Measurements from ENCODE around the gene MAP2K5.

DNA sequence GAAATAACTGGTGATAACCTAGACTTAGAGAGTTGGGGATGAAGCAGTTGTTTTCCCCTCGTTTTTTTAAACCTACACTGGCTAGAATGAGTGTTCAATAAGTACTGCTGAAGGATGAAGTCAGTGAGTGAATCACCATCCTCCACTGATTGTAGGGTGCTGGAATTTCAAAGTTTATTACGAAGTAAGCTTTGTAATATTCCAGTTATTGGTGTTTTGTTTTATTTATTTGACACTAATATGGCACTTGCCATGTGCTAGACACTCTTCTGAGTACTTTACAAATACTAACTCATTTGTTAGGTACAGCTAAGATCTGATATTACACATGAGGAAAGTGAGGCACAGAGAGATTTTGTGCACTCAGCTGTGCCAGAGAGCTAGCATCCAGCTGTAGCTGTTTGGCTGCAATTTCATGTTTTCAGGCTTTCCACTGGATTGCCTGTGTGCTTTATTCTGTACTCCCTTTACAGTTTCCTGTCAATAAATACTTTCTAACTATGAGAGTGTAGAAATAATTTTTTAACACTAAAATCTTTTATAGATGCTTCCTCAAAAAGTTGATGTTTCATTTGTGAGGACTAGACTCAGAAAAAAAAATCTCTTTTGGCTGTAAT lies 5.8 kb downstream of the MAP2K5 start:
- TF ChIP-seq CTCF (IDR thresholded peaks at IDR 0.05), result no peak
- TF ChIP-seq MYC (IDR thresholded peaks at IDR 0.05; ENCODE audit: borderline replicate concordance, low read length), result no peak
- no peak for TF ChIP-seq CHD2 (IDR thresholded peaks at IDR 0.05; ENCODE audit: low read length, partially characterized antibody)
- TF ChIP-seq, protein P1, sequence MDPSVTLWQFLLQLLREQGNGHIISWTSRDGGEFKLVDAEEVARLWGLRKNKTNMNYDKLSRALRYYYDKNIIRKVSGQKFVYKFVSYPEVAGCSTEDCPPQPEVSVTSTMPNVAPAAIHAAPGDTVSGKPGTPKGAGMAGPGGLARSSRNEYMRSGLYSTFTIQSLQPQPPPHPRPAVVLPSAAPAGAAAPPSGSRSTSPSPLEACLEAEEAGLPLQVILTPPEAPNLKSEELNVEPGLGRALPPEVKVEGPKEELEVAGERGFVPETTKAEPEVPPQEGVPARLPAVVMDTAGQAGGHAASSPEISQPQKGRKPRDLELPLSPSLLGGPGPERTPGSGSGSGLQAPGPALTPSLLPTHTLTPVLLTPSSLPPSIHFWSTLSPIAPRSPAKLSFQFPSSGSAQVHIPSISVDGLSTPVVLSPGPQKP (IDR thresholded peaks at IDR 0.05; ENCODE audit: low read depth, low read length), result no peak
